SH-SY5Y (cell line): ENCODE data around the gene USP38.

Source experiments
- GATA2 ChIP-seq: IDR thresholded peaks from 2 replicates; pipeline ENCODE4 v1.6.1; 2011; ENCODE audit warnings: mild to moderate bottlenecking, low read depth, low read length
- GATA3 ChIP-seq: IDR thresholded peaks from 2 replicates; pipeline ENCODE4 v1.6.1; 2011; ENCODE audit warnings: low read depth, mild to moderate bottlenecking, low read length, moderate library complexity

USP38 gene

DNA sequence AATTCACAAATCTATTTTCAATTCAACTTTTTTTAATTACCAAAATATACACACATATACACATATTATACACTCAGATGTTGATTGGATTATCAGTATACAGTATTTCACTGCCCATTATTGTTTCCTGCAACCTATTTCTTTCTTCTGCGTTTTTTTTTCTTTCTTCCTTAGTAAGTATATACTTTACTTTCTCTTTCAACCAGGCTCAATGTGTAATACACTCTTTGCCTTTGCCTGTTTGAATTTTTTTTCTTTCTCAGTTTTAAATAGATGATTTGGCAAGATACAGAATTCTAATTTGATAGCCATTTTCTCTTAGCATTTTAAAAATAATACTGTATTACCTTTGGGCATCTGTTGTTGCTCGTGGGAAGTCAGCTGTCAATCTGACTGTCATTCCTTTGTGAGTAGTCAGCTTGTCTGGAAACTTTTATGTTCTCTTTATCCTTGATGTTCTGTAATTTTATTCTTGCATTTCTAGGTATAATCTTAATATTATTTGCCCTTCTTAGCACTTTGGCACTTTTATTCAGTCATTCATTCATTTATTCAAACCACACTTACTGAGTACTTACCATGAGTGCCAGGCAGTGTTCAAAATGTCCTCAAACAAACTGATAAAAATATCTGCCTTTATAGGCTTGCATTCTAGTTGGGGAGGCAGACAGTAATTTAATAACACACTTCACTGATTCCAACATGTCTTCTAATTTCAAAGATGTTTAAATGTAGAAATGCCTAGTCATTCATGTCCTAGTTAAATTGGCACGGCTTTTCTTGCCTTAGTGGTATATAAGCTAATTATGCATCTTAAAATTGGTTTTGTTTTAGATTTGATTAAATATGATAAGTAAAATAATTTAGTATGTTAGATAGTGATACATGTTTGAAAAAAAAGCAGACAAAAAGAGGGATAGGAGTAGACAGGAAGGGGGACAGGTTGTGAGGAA is 3.7 kb downstream of the USP38 start:
- TF ChIP-seq GATA3: no peak
- no peak for TF ChIP-seq GATA2

DNA sequence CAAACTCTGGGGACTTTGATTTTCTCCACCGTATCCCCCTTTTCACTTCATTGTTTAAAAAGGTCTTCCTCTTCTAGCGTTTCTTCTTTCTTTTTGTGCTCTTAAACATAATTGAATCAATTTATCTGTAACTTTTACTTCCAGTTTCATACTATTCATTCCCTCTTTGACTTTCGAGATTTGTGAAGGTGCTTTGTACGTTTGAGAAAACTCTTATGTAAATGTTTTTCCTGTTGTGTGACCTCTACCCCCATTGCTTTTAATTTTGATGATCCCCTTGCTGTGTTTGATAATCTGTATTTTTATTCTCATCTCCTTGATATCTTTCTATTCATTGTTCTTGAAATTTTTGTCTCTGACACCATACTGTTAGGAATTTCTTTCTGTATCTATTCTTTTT is 4.8 kb downstream of the USP38 start:
- TF ChIP-seq GATA3: no peak

DNA sequence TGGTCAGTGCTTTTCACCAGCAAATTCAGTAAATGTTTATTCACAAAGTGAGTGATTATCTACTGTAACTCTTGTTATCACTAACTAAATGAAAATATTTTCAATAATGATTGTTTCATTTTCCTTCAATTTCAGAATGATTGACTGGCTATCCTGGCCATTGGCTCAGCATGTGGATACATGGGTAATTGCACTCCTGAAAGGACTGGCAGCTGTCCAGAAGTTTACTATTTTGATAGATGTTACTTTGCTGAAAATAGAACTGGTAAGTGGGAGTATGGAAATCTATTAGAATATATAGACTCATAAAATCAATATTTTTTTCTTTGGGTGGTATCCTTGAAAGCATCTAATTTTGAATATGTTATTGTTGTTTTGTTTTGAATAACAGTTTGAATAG is 10.9 kb downstream of the USP38 start:
- TF ChIP-seq GATA2: no peak
- TF ChIP-seq GATA3: no peak

GRCh38 chr4:143196323-143196722 is 11.6 kb downstream of the USP38 start:
- TF ChIP-seq GATA3 (no peak), GATA2 (no peak)

DNA sequence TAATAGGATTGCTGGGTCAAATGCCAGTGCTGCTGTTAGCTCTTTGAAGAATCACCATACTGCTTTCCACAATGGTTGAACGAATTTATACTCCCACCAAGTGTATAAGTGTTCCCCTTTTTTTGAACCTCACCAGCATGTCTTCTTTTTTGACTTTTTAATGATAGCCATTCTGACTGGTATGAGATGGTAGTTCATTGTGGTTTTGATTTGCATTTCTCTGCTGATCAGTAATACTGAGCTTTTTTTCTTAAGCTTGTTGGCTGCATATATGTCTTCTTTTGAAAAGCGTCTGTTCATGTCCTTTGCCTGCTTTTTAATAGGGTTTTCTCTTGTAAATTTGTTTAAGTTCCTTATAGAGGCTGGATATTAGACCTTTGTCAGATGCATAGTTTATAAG is 14.8 kb downstream of the USP38 start:
- TF ChIP-seq GATA3 (no peak), GATA2 (no peak)

DNA sequence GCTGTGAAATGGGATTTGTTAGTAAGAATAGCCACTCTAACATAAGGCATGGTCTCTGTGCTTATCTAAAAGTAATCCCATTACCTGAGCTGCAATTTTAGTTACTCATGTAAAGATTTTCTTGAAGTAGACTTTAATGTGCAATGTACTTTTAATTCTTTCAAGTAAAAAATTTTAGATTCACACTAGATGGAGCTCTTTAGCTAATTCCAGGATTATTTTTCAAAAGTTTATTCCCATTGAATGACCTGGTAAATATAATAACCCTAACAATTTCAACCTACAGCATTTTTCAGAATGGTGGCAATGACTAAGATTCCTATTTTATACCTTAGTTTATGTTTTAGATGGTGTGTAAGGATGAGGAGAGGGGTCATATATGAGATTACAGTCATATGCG is 18.1 kb downstream of the USP38 start:
- no peak for TF ChIP-seq GATA3
- no peak for TF ChIP-seq GATA2

GRCh38 chr4:143203577-143203976 is 18.9 kb downstream of the USP38 start:
- TF ChIP-seq GATA3 (no peak), GATA2 (no peak)

DNA sequence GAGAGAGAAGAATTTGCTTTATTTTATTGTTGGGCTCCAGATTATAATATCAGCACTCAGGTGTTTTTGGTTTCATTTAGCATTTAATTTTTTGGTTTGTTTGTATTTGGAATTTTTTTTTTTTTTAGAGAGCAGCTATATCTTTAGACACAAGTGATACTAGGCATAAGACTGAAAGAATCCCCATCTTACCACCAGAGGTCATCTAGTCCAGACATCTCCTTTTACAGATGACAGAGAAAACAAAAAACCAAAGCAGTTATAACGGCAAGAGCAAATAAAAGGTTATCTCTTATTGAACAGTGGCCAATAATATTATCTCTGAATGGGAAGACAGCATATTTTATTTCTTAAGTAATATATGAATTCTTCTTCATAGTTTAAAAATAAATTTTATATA is 22.8 kb downstream of the USP38 start:
- no peak for TF ChIP-seq GATA2
- TF ChIP-seq GATA3: no peak

DNA sequence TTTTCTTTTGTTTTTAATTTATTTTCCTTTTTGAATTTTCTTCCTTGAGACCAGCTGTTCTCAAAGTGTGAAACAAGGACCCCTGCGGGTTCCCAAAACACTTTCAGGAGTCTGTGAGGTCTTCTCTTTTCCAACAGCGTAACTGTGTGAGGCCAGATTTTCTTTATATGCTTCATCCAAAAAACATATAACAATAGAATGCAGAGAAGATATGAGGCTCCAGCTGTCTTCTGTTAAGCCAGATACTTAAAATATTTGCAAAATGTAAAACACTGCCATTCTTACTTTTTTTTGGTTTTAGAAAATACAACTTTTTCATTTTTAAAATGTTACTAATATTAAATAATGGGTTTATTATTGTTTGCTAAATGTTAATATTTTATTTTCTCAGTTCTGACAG is 27.8 kb downstream of the USP38 start:
- TF ChIP-seq GATA2: no peak
- no peak for TF ChIP-seq GATA3

GRCh38 chr4:143215873-143216272 is 31.2 kb downstream of the USP38 start:
- no peak for TF ChIP-seq GATA3
- TF ChIP-seq GATA2: no peak

DNA sequence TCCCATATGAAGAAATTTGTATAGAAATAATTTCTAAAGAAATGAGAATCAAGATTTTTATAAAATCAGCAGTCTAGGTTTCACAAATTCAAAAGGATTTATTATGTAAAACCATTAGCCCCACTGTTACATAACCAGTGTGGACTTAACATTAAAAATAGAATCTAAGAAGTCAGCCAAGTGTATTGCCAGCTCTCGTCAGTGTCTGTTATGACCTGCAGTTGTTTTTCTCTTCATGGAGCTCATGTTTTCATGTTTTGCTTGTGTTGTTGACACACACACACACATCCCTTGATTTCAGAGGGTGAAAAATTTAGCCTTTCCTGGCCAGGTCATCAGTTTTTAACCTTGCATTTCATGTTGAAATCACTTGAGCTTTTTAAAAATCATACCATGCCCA is 39.5 kb downstream of the USP38 start:
- TF ChIP-seq GATA2: no peak
- TF ChIP-seq GATA3: no peak

DNA sequence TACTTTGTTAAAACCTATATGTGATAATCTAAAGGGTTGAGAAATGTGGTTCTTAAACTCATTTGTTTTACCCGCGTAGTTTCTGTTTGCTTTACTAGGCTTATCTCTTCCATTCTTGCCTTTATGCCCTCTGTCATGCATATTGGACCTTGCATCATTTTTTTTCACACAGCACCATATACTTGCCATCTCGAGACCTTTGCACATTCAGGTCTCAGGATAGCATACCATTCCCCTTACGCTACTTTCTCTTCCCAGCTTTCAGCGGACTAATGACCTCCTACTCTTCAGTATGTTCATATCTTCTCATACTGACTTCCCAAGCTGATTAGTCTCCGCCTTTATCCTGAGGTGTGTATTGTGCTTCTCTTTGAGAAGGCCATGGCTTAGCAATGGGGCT is 40.5 kb downstream of the USP38 start:
- TF ChIP-seq GATA3: no peak

- TF ChIP-seq GATA2: no peak
Measured at GRCh38 chr4:143230683-143231082, 46.0 kb downstream of the USP38 start.

- TF ChIP-seq GATA2 (no peak), GATA3 (no peak)
Measured at GRCh38 chr4:143232277-143232676, 47.6 kb downstream of the USP38 start.

DNA sequence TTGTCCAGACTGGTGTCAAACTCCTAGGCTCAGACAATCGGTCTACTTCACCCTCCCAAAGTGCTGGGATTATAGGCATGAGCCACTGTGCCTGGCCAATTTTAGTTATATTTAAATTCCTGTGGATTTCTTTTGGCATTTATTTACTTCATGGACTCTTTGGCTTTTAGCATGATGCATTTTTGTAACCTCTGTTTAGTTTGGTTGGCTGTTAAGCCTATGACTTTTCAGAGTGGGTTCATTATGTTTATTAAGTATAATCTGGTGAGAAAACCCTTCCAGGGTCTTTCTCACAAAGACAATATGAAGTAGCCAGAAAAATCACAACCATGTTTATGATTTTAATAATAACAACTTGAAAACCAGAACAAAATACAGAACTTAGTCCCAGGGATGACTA is 49.4 kb downstream of the USP38 start:
- no peak for TF ChIP-seq GATA2
- no peak for TF ChIP-seq GATA3

DNA sequence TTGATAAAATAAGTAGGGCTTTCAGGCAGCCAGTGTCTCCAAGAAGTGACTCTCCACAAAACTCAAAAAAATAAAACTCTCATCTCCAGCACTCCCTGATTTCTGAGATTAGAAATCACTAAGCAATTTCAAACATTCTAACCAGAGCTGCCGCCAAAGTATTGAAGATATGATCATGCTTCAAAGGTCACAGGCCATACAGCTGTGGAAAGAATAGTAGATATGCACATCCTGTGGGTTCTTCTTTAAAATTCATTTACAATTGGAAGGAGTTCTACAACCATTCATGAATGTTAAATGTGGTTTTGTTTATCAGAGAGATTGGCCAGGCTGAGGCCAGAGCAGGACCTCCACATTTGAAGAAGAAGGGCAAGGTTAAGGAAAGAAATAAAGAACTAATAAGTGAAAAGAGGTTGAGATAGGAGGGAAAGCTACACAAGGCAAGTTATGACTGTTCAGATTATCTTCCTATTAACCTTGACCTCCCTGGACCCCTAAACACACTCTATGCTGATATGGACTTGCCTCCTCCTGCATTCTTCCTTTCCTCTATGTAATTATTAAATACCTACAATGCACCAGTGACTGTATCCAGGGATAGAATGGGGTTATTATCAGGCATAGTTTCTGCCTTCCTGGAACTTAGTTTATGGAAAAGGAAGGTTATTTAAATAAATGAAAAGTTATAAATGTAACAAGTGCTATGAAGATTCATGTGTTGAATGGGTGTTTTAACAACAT is 56.4 kb downstream of the USP38 start:
- no peak for TF ChIP-seq GATA2
- TF ChIP-seq GATA3: no peak
